Spleen (tissue), 11 donors: ENCODE results near the gene MIS18BP1. TPM values are rescaled to one million over a fixed set of nuclear protein-coding genes. Genes with fewer than 3 reads are reported as not detected.

Experiments used
- DNase-seq: peaks from one replicate; pipeline ENCODE4 v3.0.0-alpha.2; 2020
- H3K27ac ChIP-seq, 8 donors: fragments of 200-600 bp; sonication (generic) in 7 of 8; 1 replicate in 4 of 8; 2 replicates in 4 of 8; pipeline versions ENCODE4 v1.5.0 to v1.8.0; 2016 to 2021; ENCODE audit warnings: inconsistent platforms in 4 of 8, mild to moderate bottlenecking in 4 of 8, moderate library complexity in 1 of 8
- H3K27me3 ChIP-seq, 7 donors: fragments of 200-600 bp; sonication (generic) in 6 of 7; replicated peaks in 1 of 7; 1 replicate in 4 of 7; 2 replicates in 3 of 7; pipeline versions ENCODE4 v1.5.0 to v1.8.0; 2016 to 2021; ENCODE audit warnings: inconsistent platforms in 3 of 7, mild to moderate bottlenecking in 1 of 7
- H3K36me3 ChIP-seq, 6 donors: fragments of 200-600 bp; sonication (generic) in 5 of 6; 1 replicate in 4 of 6; 2 replicates in 2 of 6; pipeline versions ENCODE4 v1.5.0 to v1.8.0; 2016 to 2021; ENCODE audit warnings: inconsistent platforms in 2 of 6
- H3K4me1 ChIP-seq, 6 donors: fragments of 200-600 bp; sonication (generic) in 5 of 6; 1 replicate in 3 of 6; 2 replicates in 3 of 6; pipeline versions ENCODE4 v1.5.0 to v1.8.0; 2016 to 2021; ENCODE audit warnings: inconsistent platforms in 3 of 6
- H3K4me3 ChIP-seq, 8 donors: fragments of 200-600 bp; sonication (generic) in 7 of 8; 1 replicate in 4 of 8; 2 replicates in 4 of 8; pipeline versions ENCODE4 v1.5.0 to v1.8.0; 2016 to 2021; ENCODE audit warnings: inconsistent platforms in 4 of 8, mild to moderate bottlenecking in 4 of 8, moderate library complexity in 2 of 8
- H3K9me3 ChIP-seq, 8 donors: fragments of 200-600 bp; sonication (generic) in 7 of 8; 1 replicate in 4 of 8; 2 replicates in 4 of 8; pipeline versions ENCODE4 v1.5.0 to v1.8.0; 2016 to 2021; ENCODE audit warnings: inconsistent platforms in 4 of 8
- CTCF ChIP-seq, 11 experiments: fragments of 200-600 bp in 7 of 11; fragments of 450-650 bp in 4 of 11; sonication (generic) in 4 of 11; IDR thresholded peaks in 8 of 11; conservative IDR thresholded peaks in 3 of 11; 1 replicate in 7 of 11; 2 replicates in 4 of 11; pipeline versions ENCODE4 v1.4.0 to v1.8.0; 2016 to 2021; ENCODE audit warnings: antibody characterized with exemption in 11 of 11, inconsistent platforms in 4 of 11, mild to moderate bottlenecking in 1 of 11
- POLR2A ChIP-seq, 3 donors: fragments of 450-650 bp; IDR thresholded peaks; one replicate each; pipeline ENCODE4 v1.5.1; 2017; ENCODE audit warnings: antibody characterized with exemption in 3 of 3, mild to moderate bottlenecking in 1 of 3
- POLR2AphosphoS5 ChIP-seq, 3 donors: sonication (generic); formaldehyde crosslinking; IDR thresholded peaks; one replicate each; pipeline ENCODE4 v1.5.1; 2017; ENCODE audit warnings: antibody characterized with exemption in 3 of 3
- WGBS, 5 donors: extraction: QIAGEN DNeasy Blood & Tissue Kit in 3 of 5; methylation state at CpG; one replicate each; pipeline versions ENCODE4 v1.1.5 to v1.1.7; 2013 to 2018; 5-methylcytosine and 5-hydroxymethylcytosine counted together
- intact Hi-C: fragments of 100-400 bp; cut with DNase I; formaldehyde crosslinking; loops from one replicate; pipeline ENCODE4 v1.15.0; 2023; ENCODE audit warnings: low total_unique reads
- polyA plus RNA-seq, 3 donors: library from polyadenylated mRNA; stranded (reverse); fragments of 200-250 nt; gene quantifications; one replicate each; pipeline ENCODE4 v1.2.1, GENCODE V29; 2013
- total RNA-seq, 7 donors: library from RNA; depleted of rRNA in 3 of 7; stranded (reverse); fragments of >200 nt in 3 of 7; fragmentation: NEBNext Ultra II Directional in 4 of 7; extraction: Animal tissue kit (Norgen Biotek cat#: 25700) in 4 of 7; gene quantifications; one replicate each; pipeline versions ENCODE4 v1.1.0 to v1.2.1, GENCODE V29; 2016 to 2021
- donor health status: healthy with polysubstance abuse.
- donor health status: DM: no; HTN: no; CAD: no; lungs with moderate emphysema.
- donor health status: DM: no; HTN: no; CAD: no.
- donor health status: Bipolar disorder and iron deficiency.
- donor health status: healthy.
- donor health status: DM: no; HTN: no; CAD: no.
- donor health status: DM: yes; HTN: yes; CAD: no.

The MIS18BP1 gene
- total and polyA plus RNA-seq, 10 donors, result 12.8 to 86.3 (median 44.8) TPM

- 96 to 100% (median 98%) methylated on average over 3 of the region's 3 CpGs for WGBS, 5 donors
- H3K36me3 ChIP-seq, result no peaks in the 10 kb centered on the region
- H3K4me1 ChIP-seq, result peaks cover 0 to 13% (median 9%) of the 10 kb centered on the region in 6 donors
- intact Hi-C loops, result no loop called here
- no peak overlapping the region for H3K27ac ChIP-seq
- H3K9me3 ChIP-seq, result peaks cover 6 to 46% (median 37%) of the 10 kb centered on the region in 8 donors
- no peak for DNase-seq
- TF ChIP-seq POLR2AphosphoS5 (IDR thresholded peaks at IDR 0.05), result no peak
- no peak for TF ChIP-seq POLR2A (IDR thresholded peaks at IDR 0.05)
- no peak for TF ChIP-seq CTCF (IDR thresholded peaks at IDR 0.05 in 8 of 11, conservative IDR thresholded peaks at IDR 0.05 in 3 of 11)
- H3K27me3 ChIP-seq, result no peaks in the 10 kb centered on the region
- no peak overlapping the region for H3K4me3 ChIP-seq
These were observed 5.8 kb upstream of the MIS18BP1 start for GRCh38 chr14:45258805-45259204.

- no peak for DNase-seq
- Histone ChIP-seq H3K27me3 (no peaks in the 10 kb centered on the region), H3K4me3 (no peak overlapping the region), H3K36me3 (no peaks in the 10 kb centered on the region), H3K4me1 (peaks cover 0 to 15% (median 13%) of the 10 kb centered on the region in 6 donors), H3K9me3 (peaks cover 6 to 48% (median 37%) of the 10 kb centered on the region in 8 donors), H3K27ac (no peak overlapping the region)
- 79 to 94% (median 89%) methylated on average over 1 of the region's 1 CpG for WGBS, 5 donors
- intact Hi-C loops, result no loop called here
- TF ChIP-seq POLR2AphosphoS5 (IDR thresholded peaks at IDR 0.05), result no peak
- TF ChIP-seq CTCF (IDR thresholded peaks at IDR 0.05 in 8 of 11, conservative IDR thresholded peaks at IDR 0.05 in 3 of 11), result no peak
- no peak for TF ChIP-seq POLR2A (IDR thresholded peaks at IDR 0.05)
These were observed 5.1 kb upstream of the MIS18BP1 start for GRCh38 chr14:45258073-45258472.

- peaks cover 3 to 43% (median 36%) of the 10 kb centered on the region in 6 donors for H3K4me1 ChIP-seq
- TF ChIP-seq CTCF (IDR thresholded peaks at IDR 0.05 in 8 of 11, conservative IDR thresholded peaks at IDR 0.05 in 3 of 11) (no peak), POLR2AphosphoS5 (IDR thresholded peaks at IDR 0.05) (no peak), POLR2A (IDR thresholded peaks at IDR 0.05) (no peak)
- peak overlapping the region in 1 of 8 donors; percentile 77 for H3K4me3 ChIP-seq
- H3K36me3 ChIP-seq, result no peaks in the 10 kb centered on the region
- 63 to 91% (median 85%) methylated on average over 4 of the region's 4 CpGs for WGBS, 5 donors
- peak overlapping the region in 3 of 8 donors; percentile 92 to 95 (median 94) for H3K27ac ChIP-seq
- H3K9me3 ChIP-seq, result peaks cover 6 to 39% (median 30%) of the 10 kb centered on the region in 8 donors
- DNase-seq, result no peak
- intact Hi-C loops, result loop anchor here (5.0 kb wide), 1 partner anchor 122 kb away; the partner anchor contains the start of gene FKBP3
- no peaks in the 10 kb centered on the region for H3K27me3 ChIP-seq
These were observed 1.8 kb upstream of the MIS18BP1 start for GRCh38 chr14:45254771-45255170.

GRCh38 chr14:45253754-45254310, 830 bp upstream of the MIS18BP1 start:
- H3K27me3 ChIP-seq, result no peaks in the 10 kb centered on the region
- H3K36me3 ChIP-seq, result no peaks in the 10 kb centered on the region
- no peak for TF ChIP-seq POLR2A (IDR thresholded peaks at IDR 0.05)
- TF ChIP-seq POLR2AphosphoS5 (IDR thresholded peaks at IDR 0.05), result no peak
- peaks cover 3 to 52% (median 46%) of the 10 kb centered on the region in 6 donors for H3K4me1 ChIP-seq
- H3K9me3 ChIP-seq, result peaks cover 3 to 30% (median 21%) of the 10 kb centered on the region in 8 donors
- peak overlapping the region; percentile 87 to 95 (median 93) for H3K27ac ChIP-seq
- intact Hi-C loops, result loop anchor here (5.0 kb wide), 1 partner anchor 122 kb away; the partner anchor contains the start of gene FKBP3
- DNase-seq, result peak; percentile 85
- 47 to 63% (median 54%) methylated on average over 23 of the region's 23 CpGs for WGBS, 5 donors
- H3K4me3 ChIP-seq, result peak overlapping the region; percentile 64 to 89 (median 79)
